DMS53 treated with DMSO at 0.1 percent for 48 hours (cell line): Measurements from ENCODE around the gene CARD14.
"Not testable (repeated sequence)": the region's sequence is repeated elsewhere in the genome, so short reads cannot be mapped to it uniquely, and the experiment has no call there.

ENCODE experiments used
- DNase-seq: peaks from one replicate; lab custom pipeline; 2025; ENCODE audit not compliant: unreplicated experiment; lab: John Stamatoyannopoulos, UW

CARD14 gene

DNA sequence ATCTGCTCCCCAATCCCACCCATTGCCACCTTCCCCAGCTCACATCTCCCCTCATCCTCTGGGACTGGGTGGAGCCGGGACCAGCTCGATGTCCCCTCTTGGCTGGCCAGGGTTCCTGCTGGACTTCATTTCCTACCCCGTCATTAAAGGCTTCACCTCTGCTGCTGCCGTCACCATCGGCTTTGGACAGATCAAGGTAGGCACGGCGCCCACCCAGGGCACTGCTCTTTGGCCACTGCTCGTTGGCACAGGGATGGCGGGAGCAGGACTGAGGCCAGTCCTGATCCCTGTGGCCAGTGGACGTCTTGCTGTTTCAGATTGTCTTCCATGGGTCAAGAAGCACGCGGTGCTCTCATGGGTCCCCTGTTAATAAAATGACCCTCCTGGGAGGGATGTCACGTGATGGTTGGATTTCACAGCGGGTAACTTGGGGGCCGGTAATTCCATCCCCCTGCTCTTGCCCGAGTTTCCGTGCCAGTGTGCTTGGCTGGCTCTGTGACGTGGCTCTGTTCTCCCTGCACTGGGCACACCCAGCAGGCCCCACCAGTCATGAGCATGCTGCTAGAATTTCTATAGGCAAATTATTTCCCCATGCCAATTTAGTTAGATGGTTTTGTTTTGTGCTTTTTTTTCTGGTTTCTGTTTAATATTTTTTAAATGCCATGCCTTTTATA lies 53.4 kb downstream of the CARD14 start:
- no peak for DNase-seq

DNA sequence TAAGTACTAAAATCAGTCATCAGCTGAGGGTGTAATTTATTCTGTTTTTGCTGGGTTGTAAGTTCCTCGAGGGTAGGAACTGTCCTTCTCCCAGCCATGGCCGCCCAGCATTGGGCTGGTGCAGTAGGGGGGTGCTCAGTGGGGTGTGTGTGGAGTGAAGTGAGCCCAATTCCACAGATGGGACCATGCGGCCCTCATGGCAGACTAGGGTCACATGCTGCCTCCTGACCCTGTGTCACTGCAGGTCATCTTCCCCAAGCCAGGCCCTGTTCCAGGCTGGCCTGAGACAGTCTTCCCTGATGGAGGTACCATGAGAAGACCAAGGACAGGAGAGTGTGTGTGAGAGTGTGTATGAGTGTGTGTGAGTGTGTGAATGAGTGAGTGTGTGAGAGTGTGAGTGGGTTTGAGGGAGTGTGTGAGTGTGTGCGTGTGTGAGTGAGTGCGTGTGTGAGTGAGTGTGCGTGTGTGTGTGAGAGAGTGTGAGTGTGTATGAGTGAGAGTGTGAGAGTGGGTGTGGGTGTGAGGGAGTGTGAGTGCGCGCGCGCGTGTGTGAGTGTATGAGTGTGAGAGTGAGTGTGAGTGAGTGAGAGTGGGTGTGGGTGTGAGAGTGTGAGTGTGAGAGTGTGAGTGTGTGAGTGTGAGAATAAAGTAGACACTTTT lies 54.1 kb downstream of the CARD14 start:
- DNase-seq: no peak

DNA sequence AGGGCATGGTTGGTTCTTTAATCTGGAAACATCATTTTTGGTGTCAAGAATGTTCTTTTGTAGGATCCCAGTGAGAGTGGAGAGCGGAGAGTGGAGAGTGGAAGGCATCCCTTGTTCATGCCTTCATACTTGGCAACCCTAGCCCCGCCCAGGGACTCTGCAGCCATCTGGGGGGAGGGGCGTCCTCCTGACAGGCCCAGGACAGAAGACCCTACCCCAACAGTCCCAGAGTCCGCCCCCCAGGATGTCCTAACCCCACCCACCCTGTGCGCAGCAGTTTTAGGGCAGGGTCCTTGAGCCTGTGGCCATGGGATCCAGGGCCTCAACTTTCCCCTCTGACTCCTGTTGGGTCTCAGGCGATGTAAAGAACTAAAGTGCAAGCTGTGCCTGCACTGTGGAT lies 54.9 kb downstream of the CARD14 start:
- DNase-seq: no peak

DNA sequence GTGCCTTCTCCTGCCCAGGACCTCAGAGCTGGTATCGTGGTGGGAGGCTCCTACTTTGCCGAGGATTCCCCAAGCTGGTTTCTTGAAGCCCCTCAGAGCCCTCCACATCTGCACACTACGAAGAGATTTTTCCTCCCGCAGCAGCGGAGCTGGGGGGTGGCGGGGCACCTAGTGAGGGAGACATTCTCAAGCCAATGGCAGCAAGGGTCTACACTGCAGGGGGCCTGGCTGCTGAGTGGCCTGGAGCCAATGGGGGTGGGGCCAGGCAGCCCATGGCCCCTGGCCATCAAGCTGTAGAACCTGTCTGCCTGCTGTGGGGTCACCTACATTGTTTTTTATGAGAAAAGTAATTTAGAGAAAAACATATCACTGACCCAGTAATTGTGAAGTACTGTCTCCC lies 55.4 kb downstream of the CARD14 start:
- DNase-seq: no peak

DNA sequence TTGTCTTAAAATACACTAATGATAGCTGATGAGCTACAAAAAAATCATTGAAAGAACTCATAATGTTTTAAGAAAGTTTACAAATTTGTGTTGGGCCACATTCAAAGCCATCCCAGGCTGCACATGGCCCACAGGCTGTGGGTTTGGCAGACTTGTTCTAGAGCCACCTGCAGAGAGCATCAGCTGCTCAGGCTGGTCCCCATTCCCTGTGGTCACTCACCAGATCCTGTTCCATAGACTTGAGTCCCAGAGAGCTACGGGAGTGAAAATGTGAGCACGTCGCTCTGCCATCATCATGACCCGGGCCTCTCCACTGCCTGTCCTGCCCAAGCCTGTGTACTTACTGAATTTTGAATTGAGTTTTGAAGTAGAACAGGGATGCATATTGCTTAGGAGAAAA lies 57.3 kb downstream of the CARD14 start:
- no peak for DNase-seq

DNA sequence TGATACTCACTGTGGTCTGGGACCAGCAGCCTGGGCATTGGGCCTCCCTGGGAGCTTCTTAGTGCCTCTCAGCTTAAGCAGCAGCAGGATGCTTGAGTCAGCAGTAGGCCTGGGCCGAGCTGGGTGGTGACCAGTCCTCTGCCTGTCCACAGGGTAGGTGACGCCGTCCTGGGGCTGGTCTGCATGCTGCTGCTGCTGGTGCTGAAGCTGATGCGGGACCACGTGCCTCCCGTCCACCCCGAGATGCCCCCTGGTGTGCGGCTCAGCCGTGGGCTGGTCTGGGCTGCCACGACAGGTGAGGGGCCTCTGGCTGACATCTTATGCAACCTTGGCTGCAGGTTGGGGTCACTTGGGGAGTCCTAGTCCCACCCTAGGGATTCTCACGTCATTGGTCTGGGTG lies 57.8 kb downstream of the CARD14 start:
- DNase-seq: no peak

DNA sequence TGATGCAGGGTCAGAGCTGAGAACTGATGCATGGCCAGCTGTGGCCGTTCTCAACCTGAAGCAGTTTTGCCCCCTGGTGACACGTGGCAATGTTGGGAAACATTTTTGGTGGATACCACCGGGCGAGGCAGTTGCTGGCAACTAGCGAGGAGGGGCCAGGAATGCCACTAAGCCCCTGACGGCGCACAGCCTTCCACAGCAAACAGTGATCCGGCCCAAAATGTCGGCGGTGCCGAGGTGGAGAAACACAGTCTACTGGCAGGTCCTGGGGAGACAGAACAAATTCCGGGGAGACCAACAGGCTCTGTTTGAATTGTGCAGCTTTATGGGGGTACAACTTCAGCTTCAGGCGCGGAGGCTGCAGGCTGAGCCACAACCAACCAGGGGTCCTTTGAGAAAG lies 58.6 kb downstream of the CARD14 start:
- DNase-seq: no peak

DNA sequence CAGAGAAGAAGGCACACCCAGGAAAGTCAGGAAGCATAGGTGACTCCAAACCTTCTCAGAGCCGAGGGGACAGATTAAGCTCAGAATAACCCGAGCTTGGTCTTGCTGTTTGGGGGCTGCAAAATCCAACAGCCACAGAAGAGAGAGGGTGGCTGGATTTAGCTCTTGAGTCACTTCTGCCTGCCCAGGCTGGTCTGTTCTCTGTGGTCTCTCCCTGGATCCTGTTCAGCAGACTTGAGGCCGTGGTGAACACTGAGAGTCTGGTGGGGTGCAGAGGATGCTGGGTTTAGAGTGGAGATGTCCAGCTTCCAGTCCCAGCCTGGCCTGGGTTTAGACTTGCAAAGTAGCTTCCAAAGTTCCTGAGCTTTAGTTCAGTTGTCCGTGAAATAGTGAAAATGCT lies 59.2 kb downstream of the CARD14 start:
- DNase-seq: no peak

DNA sequence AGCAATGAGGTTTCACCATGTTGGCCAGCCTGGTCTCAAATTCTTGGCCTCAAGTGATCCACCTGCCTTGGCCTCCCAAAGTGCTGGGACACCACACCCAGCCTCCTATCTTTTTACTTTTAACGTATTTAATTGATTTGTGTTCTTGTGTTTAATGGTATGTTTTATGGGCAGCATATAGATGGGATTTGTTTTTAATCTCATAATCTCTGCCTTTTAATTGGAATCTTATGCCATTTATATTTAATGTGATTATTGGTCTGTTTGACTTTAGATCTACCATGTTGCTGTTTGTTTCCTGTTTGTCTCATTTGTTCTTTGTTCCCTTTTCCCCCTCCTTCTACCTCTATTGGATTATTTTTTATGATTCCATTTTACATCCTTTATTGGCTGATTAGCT lies 62.6 kb downstream of the CARD14 start:
- DNase-seq: no peak

DNA sequence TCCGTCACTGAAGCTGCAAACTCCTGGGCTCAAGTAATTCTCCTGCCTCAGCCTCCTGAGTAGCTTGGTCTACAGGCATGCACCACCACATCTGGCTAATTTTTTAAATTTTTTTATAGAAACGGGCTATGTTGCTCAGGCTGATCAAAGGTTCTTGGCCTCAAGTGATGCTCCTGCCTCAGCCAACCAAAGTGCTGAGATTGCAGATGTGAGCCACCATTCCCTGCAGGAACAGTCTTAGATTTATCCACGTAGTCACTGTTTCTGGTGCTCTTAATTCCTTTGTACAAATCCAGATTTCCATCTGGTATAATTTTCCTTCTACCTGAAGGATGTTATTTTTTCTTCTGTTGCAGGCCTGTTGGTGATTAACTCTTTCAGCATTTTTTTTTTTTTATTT lies 63.4 kb downstream of the CARD14 start:
- no peak for DNase-seq

DNA sequence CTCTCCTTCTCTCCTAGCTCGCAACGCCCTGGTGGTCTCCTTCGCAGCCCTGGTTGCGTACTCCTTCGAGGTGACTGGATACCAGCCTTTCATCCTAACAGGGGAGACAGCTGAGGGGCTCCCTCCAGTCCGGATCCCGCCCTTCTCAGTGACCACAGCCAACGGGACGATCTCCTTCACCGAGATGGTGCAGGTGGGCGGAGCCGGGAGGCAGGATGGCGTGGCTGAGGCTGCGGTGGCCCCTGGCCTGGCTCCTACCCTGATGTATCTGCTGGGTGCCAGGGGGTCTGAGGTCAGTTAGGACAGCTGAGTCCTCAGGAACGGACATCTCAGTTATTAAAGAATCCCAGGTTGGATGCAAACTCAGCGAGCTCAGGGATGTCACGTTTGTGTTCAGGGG lies 67.1 kb downstream of the CARD14 start:
- DNase-seq: no peak

DNA sequence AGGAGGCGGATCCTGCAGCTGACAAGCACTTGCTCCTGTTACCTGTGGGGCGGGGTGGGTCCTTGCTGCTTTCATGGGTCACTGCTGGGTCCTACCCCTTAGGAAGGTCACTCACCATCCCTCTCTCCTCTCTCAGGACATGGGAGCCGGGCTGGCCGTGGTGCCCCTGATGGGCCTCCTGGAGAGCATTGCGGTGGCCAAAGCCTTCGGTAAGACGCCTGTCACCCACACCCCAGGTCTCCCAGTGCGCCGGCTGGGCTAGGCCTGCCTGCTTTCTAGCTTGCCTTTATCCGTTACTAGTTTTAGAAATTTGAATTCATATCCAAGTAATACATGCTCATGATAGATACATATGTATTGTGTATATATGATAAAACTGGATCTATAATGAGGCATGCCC lies 67.6 kb downstream of the CARD14 start:
- DNase-seq: no peak

DNA sequence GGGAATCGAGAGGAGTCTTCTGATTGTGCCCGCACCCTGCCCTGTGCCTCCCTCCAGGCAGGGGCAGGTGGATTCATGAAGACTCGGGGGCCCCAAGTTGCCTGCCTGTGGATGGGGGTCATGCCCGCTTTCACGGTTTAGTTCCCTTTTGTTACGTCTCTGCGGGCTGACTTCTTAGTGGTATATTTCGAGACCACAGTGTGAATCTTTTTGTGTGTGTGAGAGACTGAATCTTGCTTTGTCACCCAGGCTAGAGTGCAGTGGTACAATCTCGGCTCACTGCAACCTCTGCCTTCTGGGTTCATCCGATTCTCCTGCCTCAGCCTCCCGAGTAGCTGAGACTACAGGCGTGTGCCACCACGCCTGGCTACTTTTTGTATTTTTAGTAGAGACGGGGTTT lies 72.7 kb downstream of the CARD14 start:
- no peak for DNase-seq

DNA sequence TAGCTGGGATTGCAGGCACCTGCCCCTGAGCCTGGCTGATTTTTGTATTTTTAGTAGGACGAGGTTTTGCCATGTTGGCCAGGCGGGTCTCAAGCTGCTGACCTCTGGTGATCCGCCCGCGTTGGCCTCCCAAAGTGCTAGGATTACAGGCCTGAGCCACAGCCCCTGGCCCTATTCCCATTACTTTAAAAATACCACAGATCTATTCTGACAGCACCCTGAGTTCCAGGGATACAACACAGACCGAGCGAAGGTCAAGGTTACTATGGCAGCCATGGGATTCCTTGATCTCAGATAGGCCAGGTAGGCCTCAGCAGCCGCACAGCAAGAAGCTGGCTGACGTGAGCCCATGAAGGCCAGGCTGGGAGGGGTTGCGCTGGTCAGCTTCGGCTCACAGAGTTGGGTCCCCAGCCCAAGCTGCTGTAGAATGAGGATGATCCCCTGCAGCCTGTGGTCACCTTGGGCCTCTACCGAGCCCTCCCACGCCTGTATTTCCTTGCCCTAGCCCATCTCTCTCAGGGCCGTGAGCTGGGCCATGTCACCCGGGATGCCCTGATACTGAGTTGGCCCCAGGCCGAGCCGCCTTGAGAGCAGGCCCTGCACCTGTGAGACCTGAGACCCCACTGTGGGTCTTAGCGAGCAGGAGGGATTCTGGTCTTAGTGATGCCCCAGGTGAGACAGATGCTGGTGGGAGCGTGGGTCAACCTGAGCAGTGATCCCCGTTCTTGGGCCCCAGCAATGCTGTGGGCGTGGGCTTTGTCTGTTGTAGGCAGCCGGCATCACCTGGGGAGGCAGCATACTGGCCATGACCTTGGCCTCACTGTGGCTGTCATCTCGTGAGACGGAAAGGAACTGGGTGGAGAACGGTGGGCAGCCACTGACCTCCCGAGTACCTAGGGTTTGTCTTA lies 74.0 kb downstream of the CARD14 start:
- DNase-seq: no peak

DNA sequence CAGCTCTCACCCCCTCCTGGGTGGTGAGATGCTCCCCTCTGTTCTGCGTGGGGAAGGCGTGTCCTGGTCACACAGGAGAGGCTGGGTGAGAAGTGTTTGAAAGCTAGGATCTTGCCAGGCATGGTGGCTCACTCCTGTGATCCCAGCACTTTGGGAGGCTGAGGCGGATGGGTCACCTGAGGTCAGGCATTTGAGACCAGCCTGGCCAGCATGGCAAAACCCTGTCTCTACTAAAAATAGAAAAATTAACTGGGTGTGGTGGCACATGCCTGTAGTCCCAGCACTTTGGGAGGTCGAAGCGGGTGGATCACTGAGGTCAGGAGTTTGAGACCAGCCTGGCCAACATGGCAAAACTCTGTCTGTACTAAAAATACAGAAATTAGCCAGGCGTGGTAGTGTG lies 74.6 kb downstream of the CARD14 start:
- DNase-seq: not testable (repeated sequence)

DNA sequence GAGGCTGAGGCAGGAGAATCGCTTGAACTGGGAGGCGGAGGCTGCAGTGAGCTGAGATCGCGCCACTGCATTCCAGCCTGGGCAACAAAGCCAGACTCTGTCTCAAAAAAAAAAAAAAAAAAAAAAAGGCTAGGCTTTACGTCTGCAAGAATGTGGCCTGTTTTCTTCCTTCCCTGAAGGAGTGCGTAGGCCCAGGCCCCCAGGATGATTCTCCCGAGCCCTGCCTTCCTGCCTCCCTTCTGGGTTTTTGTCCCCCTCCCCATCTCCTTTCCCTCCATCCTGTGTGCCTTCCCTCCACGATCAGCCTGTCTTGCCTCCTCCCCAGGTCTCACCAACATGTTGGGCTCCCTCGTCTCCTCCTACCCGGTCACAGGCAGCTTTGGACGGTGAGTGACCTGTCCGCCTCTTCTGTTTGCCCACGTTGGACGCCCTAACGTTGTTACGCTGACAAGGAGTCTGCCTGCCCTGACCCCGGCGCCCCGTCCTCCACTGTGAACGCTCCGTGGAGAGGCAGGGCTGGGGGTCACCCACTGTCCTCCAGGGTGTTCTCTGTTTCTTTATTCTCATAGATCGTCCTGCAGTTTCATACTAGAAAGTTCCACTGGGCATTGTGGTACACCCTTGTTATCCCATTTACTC lies 75.2 kb downstream of the CARD14 start:
- DNase-seq: no peak

DNA sequence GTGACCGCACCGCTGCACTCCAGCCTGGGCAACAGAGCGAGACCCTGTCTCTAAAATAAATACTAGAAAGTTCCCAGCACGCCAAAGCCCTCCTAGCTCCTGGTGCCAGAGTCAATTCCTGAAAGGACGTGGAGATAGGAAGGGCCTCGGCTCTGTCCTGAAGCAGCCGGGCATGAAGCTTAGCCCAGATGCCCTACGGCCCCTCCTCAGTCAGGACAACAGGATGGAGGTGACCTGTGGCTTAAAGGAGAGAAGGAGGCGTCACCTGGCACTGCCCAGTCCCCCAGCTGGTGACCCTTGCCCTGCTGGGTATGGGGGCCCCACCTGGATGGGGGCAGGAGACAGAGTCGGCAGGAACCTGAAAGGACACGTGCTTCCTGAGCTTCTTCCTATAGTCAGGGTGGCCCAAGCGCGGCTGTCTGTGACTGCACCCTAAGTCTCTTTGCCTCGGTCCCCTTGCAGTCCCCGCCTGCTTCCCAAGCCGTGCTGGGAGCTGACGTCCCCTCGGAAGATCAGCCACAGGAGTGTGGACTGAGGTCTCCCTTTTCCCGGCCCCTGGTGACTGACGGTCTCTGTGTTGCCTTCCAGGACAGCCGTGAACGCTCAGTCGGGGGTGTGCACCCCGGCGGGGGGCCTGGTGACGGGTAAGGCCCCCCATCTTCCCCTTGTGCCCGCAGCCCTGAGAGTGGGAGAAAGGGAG lies 75.9 kb downstream of the CARD14 start:
- DNase-seq: no peak

DNA sequence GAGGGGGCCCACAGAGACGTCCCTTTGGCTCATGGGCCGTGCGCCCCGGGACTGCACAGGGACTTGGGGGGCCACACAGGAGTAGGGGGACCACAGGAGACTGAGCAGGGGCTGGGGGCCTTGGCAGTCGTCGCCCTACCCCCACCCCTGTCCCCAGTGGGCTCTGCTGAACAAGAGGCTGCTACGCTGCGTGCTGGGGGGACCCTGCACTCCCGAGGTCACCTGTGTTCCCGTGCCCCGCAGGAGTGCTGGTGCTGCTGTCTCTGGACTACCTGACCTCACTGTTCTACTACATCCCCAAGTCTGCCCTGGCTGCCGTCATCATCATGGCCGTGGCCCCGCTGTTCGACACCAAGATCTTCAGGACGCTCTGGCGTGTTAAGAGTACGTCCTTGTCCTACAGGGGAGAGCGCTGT lies 76.4 kb downstream of the CARD14 start:
- DNase-seq: no peak

DNA sequence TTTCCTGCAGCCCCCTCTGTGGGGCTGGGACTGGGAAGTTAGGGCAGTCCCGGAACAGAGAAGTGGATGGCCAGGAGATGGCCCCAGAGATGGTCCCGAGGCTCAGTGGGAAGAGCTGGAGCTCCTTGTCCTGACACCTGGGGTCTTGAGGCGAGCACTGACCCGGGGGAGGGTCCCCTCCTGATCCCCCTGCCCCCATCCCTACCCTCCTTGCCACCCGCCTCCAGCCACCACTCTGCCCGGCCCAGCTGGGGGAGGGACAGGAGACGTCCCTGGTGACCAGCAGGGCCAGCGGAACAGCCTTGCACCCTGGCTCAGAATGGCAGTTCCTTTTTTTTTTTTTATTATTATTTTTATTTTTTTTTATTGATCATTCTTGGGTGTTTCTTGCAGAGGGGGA lies 76.9 kb downstream of the CARD14 start:
- DNase-seq: no peak

DNA sequence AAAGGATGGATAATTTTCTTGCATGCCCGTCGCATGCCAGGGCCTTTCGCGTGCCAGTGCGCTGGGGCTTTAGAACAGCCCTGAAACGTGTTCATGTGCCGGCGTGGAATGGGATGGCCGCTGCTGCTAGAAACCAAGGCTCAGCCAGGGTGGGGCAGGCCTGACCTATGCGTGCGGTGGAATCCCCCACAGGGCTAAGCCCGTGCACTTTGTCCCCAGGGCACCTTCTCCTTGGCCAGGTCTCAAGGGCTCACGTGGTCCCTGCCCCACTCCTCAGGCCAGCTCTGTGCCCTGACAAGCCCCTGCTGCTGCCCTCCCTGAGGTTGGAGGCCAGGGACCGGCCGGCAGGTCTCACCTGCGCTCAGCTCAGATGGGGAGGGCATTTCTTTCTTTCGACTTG lies 77.7 kb downstream of the CARD14 start:
- DNase-seq: no peak
